ENCODE data around the gene CDH4.
"Not testable (repeated sequence)": the region's sequence is repeated elsewhere in the genome, so short reads cannot be mapped to it uniquely, and the experiment has no call there.

Gene CDH4

DNA sequence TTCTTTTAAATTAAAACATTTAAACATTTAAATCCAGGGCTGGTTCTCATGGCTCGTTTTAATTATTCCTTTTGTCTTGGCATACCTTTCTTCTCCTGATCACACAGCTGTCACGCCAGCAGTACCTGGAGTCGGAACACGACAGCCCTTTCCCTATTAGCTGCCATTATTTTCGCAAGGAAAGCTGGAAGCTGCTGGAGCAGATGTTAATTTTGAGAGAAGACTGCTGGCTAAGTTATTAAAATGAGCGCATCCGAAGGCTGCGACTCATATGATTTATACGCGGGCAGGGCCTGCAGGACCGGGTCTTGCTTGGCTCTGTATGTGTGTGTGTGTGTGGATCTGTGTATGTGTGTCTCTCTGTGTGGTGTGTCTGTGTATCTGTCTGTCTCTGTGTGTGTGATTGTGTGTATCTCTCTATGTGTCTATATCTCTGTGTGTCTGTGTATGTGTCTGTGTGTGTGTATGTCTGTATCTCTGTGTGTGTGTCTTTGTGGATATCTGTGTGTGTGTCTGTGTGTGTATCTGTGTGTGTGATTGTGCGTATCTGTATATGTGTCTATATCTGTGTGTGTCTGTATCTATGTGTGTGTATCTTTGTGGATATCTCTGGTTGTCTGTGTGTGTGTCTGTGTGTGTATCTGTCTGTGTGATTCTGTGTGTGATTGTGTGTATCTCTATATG is 191.5 kb downstream of the CDH4 start:
- no peak for DNase-seq

DNA sequence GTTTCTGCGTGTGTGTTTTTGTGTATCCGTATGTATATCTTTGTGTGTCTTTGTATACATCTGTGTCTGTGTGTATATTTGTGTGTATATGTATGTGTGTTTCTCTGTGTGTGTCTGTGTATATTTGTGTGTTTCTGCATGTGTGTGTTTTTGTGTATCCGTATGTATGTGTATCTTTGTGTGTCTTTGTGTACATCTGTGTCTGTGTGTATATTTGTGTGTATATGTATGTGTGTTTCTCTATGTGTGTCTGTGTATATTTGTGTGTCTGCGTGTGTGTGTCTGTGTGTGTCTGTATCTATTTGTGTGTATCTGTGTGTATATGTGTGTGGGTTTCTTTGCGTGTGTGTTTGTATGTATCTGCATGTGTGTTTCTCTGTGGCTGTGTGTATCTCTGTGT is 192.6 kb downstream of the CDH4 start:
- no peak for DNase-seq

DNA sequence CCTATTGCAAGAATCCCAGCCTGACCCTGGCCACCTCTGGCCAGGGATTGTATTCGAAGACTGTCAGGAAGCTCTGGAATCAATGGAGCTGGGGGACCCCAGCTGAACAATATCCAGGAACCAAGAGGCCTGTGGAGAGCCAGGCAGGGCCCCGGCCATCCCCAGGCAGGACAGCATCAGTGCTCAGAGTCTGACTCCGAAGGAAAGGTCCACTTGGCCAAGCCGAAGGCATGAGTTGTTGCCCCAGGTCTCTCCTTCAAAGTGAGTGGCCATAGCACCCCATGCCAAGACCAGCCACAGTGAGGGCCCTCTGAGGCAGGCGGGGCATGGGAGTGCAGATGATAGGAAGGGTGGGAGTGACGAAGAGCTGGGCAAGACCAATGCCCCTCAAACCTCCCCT is 193.1 kb downstream of the CDH4 start:
- no peak for DNase-seq

DNA sequence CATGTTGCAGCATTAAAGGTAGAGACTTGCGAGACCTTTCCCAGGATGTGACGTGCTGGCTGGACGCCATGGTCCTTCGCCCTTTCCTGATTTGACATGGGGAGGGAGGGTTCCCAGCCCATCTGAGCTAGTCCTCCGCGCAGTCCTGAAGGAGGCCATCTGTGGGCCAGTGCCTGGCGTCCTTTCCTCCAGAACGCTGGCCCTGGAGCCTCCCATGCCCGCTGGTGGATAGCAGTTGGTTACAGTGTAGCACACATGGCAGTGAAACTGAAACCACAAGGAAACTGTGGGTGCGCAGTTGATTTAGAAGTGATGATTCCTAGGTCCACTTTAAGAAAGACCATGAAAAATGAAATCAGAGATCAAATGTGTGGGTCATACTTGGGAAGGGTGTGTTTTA is 193.7 kb downstream of the CDH4 start:
- DNase-seq: no peak

DNA sequence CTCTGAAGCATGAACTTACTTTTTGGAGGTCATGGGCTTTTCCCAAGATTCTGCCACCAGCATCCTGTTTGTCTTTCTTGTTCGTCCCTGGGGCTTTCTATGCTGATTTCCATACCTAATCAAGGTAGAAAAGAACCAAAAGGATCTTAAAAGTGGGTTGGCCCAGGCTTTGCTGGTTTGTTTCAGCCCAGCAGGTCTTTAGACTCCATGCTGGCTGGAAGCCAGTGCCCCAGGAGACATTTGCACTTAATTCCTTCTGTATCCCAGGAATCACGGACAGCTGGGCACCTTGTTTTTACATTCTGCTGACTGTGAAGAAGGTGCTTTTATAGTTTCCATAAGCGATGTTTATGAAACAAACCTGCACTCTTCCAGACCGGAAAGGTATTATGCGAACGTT is 195.9 kb downstream of the CDH4 start:
- DNase-seq: no peak

DNA sequence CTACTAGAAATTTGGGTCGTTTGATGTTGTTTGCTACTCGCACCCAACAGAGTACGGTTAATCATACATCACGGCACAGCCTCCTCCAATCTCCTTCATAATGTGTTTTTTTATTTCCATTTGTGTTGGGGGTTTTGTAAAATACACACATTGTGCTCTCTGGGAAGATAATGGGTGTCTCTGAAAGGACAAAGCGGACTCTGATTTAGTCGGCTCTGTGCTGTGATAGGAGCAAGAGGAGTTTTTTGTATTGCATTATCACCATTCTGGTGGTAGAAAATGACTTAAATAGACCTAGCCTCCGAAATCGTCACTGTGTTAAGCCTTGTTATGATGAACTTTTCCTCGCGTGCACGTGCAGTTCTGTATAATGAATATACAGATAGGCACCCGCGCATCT is 196.3 kb downstream of the CDH4 start:
- no peak for DNase-seq

DNA sequence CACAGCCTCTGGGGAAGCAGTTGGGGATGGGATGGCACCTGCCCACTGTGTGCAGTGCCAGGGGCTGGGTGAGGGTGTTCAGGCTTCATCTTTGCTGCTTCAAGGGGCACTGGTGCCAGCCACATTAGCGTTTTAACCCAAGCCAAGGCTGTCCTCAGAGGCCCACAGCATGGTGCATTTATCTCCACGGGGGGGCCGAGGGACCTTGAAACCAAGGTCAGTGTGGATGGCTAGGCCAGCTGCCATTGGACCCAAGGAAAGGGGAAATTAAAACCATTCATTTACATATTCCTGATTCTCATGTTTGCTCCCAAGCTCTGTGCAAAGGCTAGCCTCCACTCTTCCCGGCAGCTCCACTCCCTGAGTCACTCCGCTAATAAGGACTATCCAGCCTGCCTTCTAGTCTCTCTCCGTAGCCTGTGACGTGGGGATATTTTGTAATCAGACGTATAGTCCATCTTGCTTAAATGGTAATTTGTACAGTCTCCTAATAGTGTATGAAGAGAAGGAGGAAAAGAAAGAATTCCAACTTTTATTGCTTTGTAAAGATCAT is 197.1 kb downstream of the CDH4 start:
- DNase-seq: no peak

DNA sequence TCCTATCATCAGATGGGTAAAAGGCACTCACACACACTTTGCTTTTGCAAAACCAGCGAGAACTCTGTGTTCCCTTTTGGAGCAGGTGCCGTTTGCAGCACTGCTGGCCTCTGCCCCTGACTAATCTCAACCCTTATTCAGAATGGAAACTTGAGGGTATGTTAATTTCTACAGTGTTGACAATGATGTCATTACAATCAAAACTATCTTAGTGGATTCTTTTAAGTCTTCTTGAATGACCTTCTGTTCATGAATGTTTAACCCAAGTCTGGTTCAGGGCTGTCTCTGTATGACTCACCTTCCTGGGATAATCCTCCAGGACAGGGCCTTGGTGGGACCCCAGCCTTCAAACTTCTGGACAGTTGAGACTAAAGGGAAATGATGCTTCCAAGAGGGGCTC is 197.9 kb downstream of the CDH4 start:
- DNase-seq: no peak

DNA sequence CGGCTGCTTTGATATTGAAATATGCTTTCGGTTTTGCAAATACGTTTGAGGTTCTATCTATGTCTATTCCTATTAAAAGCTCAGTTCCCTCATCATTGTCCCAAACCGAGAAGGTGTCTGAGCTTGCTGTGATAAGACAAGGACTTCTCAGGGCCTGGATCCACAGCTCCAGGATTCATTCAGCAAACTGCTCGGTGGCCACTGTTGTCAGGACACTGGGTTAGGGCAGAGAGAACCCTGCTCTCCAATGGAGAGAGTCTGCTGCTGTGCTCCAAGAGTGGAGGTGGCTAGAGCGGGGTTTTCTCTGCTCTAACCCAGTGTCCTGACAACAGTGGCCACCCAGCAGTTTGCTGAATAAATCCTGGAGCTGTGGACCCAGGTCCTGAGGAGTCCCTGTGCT is 198.5 kb downstream of the CDH4 start:
- DNase-seq: no peak

DNA sequence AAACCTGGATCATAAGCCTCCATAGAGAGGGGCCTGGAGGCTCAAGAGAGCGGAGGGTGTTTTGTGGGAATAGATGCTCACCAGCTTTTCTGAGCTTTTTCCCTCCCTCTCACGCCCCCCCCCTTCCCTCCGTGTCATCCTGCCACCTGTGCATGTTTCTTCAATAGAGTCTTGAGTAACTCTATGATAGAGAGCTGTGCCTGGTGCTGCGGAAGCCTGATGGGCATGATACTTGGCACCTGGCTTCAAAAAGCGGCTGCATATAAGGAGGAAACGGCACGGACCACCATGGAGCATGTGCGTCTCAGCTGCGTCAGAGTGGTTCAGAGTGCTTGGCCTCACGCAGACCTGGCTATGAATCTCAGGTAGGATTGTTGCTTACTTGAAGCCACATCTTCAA is 198.9 kb downstream of the CDH4 start:
- DNase-seq: no peak

DNA sequence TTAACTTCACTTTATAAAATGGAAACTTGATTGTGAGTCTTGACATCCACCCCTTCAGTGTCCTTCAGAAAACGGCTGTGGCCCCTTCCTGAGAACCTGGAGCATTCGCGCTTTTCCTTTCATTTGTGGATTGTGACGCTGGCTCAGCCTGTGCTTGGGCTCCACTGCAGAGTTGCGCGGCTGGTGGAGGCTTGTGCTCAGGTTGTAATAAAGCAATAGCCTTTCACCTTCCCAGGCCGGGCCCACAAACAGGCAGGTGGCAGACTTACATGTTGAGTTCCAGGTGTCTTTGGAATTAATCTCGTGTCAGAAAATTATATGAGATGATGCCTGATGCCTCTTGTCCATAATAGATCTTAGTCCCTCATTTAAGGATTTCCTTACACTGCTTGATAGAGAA is 199.9 kb downstream of the CDH4 start:
- no peak for DNase-seq

DNA sequence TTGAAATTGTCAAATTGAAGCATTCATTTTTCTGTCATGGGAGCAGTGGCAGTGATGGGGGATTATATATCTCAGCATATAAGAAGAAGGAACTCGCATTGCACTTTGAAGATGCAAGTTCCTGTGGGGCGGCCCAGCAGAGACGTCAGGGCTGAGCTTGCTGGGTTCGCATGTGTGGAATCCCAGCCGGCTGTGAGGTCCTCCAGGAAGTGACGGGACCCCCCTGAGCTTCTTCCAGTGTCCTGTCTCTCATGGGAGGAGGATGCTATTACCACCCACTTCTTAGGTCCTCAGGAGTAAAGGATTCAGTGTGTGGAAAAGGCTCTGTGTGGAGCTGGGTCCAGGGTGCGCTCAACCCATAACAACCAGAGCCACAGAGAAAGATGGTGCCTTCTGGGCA is 201.2 kb downstream of the CDH4 start:
- no peak for DNase-seq

DNA sequence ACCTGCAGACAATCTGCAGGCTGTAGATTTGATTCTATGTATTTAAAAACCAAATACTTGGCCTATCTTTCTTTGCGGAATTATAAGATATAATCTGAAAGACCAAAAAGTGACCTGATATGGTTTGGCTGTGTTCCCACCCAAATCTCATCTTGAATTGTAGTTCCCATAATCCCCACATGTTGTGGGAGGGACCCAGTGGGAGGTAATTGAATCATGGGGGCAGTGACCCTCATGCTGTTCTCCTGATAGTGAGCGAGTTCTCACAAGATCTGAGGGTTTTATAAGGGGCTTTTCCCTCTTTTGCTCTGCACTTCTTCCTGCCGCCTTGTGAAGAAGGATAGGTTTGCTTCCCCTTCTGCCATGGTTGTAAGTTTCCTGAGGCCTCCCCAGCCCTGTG is 201.6 kb downstream of the CDH4 start:
- not testable (repeated sequence) for DNase-seq

DNA sequence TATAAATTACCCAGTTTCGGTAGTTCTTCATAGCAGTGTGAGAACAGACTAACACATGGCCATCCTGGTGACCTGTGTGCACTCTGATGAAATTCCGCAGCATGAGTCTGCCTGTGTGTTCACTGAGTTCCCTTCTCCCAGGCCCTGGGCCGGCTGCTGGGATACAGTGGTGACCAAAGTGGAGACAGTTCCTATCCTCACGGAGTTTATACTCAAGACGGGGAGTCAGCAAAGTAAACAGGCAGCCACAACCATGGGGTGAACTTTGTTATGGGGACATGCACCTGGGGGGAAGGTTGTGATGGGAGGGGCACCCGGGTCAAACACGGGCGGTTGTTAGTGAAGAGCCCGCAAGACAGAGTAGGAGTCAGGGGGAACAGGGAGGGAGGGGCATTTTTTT is 202.0 kb downstream of the CDH4 start:
- DNase-seq: no peak

DNA sequence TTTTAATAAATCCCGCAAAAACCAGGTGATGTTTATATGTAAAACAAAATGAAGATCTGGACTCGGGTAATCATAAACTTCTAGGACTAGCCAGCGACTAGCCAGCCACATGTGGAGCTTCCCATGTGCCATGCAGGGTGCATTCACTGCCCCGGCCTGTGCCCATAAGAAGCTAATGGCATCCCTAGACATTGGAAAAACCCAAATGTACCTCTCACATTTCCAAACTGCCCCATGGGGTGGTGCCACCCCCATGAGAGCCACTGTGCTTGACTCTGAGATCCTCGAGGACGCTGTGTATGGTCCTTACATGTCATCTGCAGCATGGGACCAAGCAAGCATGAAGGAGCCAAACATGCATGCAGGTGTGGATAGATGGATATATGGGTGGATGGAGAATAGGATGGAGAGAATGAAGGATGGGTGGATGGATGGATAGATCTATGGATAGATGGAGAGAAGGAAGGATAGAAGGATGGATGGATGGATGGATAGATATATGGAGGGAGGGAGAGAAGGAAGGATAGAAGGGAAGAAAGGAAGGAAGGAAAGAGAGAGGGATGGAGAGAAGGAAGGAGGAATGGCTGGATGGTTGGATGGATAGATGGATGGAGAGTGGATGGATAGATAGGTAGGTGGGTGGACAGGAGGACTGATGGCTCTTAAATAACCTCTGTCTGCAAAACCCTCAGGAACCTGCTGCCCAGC is 203.6 kb downstream of the CDH4 start:
- no peak for DNase-seq

DNA sequence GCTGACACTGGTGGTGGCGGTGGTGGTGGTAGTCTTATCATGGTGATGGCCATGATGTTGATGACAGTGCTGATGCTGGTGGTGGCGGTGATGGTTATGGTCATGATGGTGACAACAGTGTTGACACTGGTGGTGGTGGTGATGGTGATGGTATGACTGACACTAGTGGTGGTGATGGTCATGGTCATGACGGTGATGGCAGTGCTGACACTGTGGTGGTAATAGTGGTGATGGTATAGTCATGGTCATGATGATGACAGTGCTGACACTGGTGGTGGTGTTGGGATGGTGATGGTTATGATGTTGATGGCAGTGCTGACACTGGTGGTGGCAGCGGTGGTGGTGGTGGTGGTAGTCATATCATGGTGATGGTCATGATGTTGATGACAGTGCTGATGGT is 205.7 kb downstream of the CDH4 start:
- DNase-seq: no peak

DNA sequence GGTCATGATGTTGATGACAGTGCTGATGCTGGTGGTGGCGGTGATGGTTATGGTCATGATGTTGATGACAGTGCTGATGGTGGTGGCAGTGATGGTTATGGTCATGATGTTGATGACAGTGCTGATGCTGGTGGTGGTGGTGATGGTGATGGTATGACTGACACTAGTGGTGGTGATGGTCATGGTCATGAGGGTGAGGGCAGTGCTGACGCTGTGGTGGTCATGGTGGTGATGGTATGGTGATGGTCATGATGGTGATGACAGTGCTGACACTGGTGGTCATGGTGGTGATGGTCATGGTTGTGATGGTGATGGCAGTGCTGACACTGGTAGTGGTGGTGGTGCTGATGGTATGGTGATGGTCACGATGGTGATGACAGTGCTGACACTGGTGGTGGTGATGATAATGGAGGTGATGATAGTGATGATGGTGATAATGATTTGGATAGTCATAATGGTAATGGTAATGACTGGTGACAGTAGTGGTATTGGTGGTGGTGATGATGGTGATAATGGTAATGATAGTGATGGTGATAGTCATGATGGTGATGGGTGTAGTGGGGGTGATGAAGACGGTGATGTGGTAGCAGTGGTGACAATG is 206.2 kb downstream of the CDH4 start:
- DNase-seq: no peak

DNA sequence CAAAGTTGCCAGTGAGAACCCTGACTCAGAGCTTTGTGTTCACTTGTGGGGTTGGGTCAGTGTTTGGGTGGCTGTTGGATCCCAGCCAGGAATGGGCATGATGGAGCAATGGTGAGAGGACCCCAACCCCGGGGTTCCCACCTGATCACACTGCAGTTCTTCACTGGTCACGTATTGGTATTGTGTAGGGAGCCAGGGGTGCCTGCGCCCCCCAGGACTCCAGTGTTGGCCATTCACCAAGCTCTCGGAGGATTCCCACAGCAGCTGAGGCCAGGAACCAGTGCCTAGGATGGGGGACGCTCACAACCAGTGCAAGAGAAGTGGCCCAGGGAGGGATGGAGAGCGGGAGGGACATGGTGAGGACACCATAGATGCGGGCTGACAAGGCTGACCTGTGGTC is 207.2 kb downstream of the CDH4 start:
- DNase-seq: no peak

DNA sequence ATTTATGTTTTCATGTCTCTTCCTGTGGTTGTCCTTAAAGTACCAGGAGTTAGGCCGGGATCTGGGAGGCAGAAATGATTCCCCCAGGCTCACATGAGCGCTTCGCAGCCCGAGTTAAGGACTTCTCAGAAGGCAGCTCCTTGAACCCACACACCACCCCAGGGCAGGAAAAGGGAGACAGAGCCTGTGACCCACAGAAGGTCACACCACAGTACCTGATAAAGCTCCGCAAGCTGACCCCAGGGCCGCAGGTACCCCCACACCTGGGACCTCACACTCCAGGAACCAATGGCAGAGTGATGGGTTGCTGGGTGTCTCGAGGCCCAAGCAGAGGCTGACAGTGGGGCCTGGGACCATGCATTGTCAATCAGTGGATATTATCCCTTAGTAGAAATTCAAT is 207.6 kb downstream of the CDH4 start:
- DNase-seq: no peak

DNA sequence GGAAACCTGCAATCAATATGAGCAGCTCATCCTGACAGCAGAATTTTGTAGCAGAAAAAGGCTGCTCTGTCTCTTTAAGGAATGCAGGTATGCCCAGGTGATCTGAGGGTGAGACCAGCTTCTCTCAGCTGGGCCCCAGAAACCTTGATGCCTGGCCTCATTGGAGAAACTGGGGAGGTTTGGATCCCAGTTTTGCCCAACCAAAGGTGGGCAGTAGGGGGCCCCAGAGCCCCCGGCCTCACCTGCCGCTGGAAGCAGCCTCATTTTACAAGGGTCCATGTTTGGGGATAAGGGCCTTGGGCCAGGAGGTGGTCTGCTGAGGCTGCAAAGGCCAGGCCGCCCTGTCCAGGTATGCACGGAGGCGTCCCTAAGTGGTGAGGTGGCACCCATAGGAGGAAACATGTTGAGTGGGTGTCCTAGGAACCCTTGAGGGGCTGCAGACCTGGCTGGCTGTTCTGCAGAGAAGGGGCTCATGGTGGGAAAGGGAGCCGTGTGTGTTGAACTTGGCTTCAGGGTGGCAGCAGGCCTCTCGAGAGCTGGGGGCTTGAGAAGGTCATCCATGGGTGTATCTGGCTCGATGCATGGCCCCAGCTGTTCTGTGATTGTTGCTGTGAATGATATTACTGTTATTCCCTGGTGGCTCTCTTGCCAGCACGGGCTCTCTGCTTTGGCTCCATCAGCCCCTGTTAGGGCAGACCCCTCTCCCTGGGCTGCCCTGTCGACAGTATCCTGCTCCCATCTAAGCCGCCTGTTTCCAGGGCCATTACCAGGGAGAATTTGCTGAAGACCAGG is 208.4 kb downstream of the CDH4 start:
- no peak for DNase-seq

DNA sequence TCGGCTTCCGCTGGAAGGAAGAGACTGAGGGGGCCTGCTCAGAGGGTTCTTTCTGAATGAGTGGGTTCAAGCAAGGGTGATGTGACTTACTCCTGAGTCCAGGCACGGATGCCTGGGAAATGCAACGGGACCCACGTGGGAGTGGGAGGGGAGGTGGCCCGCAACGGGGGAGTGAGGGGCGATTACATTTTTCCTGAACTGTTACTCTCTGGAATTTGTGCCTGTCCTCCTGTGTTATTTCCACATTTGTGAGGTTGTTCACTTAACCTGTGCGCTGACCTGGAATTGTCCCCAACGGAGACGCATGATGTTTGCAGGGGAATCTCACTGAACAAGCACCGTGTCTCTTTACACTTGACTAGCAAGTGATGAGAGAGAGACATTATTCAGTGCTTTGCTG is 209.4 kb downstream of the CDH4 start:
- DNase-seq: no peak

DNA sequence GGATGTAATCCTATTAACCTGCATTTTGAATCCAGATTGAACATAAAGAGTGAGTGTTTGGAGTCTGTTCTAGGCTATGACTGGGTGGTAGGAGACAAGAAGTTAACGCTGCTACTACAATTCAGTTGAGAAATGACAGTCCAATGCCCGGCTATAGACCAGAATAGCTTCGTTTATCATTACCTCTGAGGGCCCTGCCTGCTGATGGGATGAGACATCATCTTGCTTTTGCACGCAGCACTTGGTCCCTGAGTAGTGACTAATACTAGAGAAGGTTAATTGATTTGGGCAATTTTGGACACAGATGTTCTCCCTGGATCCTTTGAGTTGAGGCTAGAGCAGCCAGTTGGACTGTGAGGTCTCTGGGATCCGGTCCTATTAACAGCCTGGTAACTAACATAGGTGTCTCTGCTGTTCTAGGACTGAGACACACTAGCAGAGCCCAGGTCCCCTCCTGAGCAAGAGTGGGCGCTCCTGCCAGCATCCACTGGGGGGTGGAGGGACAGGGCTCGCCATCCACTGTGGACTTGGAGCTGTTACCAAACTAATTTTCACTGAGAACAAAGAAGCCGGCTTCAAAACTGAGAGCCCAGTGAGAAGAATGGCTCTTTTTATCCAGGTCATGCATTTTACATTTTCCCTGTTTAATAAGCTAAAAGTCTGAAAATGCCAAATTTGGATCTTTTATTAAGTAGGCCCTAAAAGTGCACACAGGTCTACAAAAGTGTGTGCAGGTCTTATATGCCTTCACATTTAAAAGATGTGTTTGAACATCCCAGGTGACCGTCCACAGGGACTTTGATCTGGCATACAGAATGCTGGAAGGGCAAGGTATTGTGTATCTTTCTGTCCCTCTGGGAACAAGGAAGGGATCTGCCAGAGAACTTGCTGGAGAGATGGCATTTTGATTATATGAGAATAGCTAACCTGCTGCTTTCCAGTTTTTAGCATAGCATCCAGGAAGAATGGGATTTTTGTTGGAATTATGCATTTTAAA is 212.5 kb downstream of the CDH4 start:
- DNase-seq: no peak

All from right hindlimb (tissue), 1 donor.